GM18511 (cell line): ENCODE data around the gene PLIN3.
"Not testable (repeated sequence)": the region's sequence is repeated elsewhere in the genome, so short reads cannot be mapped to it uniquely, and the experiment has no call there.

Source experiments
- ATAC-seq: cut with Tn5 transposase; IDR thresholded peaks from one replicate; pipeline ENCODE4 v1.9.1; 2021; ENCODE audit warnings: mild to moderate bottlenecking, moderate library complexity; ENCODE audit not compliant: unreplicated experiment

Gene PLIN3

GRCh38 chr19:4814625-4815425 lies 52.6 kb downstream of the PLIN3 start:
- no peak for ATAC-seq

GRCh38 chr19:4811328-4812131 lies 55.9 kb downstream of the PLIN3 start:
- ATAC-seq = no peak

GRCh38 chr19:4807188-4807587 lies 60.3 kb downstream of the PLIN3 start:
- ATAC-seq = no peak

- no peak for ATAC-seq
These were observed 61.1 kb downstream of the PLIN3 start for GRCh38 chr19:4806384-4806783.

- not testable (repeated sequence) for ATAC-seq
These were observed 62.3 kb downstream of the PLIN3 start for GRCh38 chr19:4805140-4805539.

- ATAC-seq = no peak
These were observed 63.5 kb downstream of the PLIN3 start for GRCh38 chr19:4803736-4804695.

GRCh38 chr19:4802711-4803110 lies 64.8 kb downstream of the PLIN3 start:
- ATAC-seq = no peak

- ATAC-seq = no peak
These were observed 66.3 kb downstream of the PLIN3 start for GRCh38 chr19:4801085-4801619.

- ATAC-seq = no peak
These were observed 66.8 kb downstream of the PLIN3 start for GRCh38 chr19:4800591-4801081.

- no peak for ATAC-seq
These were observed 72.1 kb downstream of the PLIN3 start for GRCh38 chr19:4795400-4795799.

GRCh38 chr19:4794971-4795370 lies 72.5 kb downstream of the PLIN3 start:
- no peak for ATAC-seq

GRCh38 chr19:4793278-4793677 lies 74.2 kb downstream of the PLIN3 start:
- not testable (repeated sequence) for ATAC-seq

GRCh38 chr19:4792866-4793195 lies 74.6 kb downstream of the PLIN3 start:
- not testable (repeated sequence) for ATAC-seq

- ATAC-seq = not testable (repeated sequence)
These were observed 75.2 kb downstream of the PLIN3 start for GRCh38 chr19:4792019-4792865.

GRCh38 chr19:4791183-4792018 lies 76.1 kb downstream of the PLIN3 start, which contains the start of gene FEM1A:
Gene FEM1A, plus strand, starts transcription at chr19:4791734. Its CDS starts 121 bp downstream, at chr19:4791855.
- ATAC-seq = peak; percentile 90
